Measurements from ENCODE around the gene CHRNB1.

Gene CHRNB1

GRCh38 chr17:7475764-7476422 is 31.0 kb downstream of the CHRNB1 start:
- peaks cover 5% of the 10 kb centered on the region for H3K4me1 ChIP-seq (ENCODE audit: control insufficient read depth, low read depth, low read length)
- H3K56ac ChIP-seq (ENCODE audit: low read length): no peak overlapping the region
- no peak overlapping the region for H2BK15ac ChIP-seq (replicated peaks; ENCODE audit: low read depth)
- H3K9ac ChIP-seq (ENCODE audit: low read length): no peak overlapping the region
- no peak overlapping the region for H4K8ac ChIP-seq (ENCODE audit: low read depth, low read length)
- no peak overlapping the region for H2BK120ac ChIP-seq (ENCODE audit: low read depth, low read length)
- peaks cover 13% of the 10 kb centered on the region for H3K79me2 ChIP-seq (ENCODE audit: control insufficient read depth, insufficient read depth, low read length)
- WGBS (ENCODE audit: extremely low coverage, insufficient coverage, low lambda C conversion rate): no CpG with 5 or more reads among the region's 15 CpGs
- H3K4me2 ChIP-seq (ENCODE audit: low read length): no peak overlapping the region
- H3K23ac ChIP-seq (ENCODE audit: low read length): no peak overlapping the region
- H3K36me3 ChIP-seq (ENCODE audit: control insufficient read depth, insufficient read depth, low read length): no peaks in the 10 kb centered on the region
- no peaks in the 10 kb centered on the region for H3K27me3 ChIP-seq (ENCODE audit: insufficient read depth, low read length, poor library complexity)
- H3K18ac ChIP-seq (ENCODE audit: low read length): no peak overlapping the region
- no peak overlapping the region for H2BK5ac ChIP-seq (ENCODE audit: low read length)
- no peak for DNase-seq
- H3K4ac ChIP-seq (ENCODE audit: low read depth, low read length): no peak overlapping the region
- no peak overlapping the region for H3K4me3 ChIP-seq (ENCODE audit: low read length)
- H3K79me1 ChIP-seq (ENCODE audit: low read length): peaks cover 21% of the 10 kb centered on the region
- H4K5ac ChIP-seq (ENCODE audit: low read length): no peak overlapping the region
- no peak overlapping the region for H2AK5ac ChIP-seq (ENCODE audit: low read length)
- no peak overlapping the region for H3K27ac ChIP-seq (ENCODE audit: low read depth, low read length)

GRCh38 chr17:7476494-7476893 is 31.6 kb downstream of the CHRNB1 start:
- Histone ChIP-seq H3K56ac (ENCODE audit: low read length) (no peak overlapping the region), H3K79me2 (ENCODE audit: control insufficient read depth, insufficient read depth, low read length) (peaks cover 13% of the 10 kb centered on the region), H2AK5ac (ENCODE audit: low read length) (no peak overlapping the region), H3K27ac (ENCODE audit: low read depth, low read length) (no peak overlapping the region), H3K23ac (ENCODE audit: low read length) (no peak overlapping the region), H4K8ac (ENCODE audit: low read depth, low read length) (no peak overlapping the region), H3K79me1 (ENCODE audit: low read length) (peaks cover 20% of the 10 kb centered on the region), H3K36me3 (ENCODE audit: control insufficient read depth, insufficient read depth, low read length) (no peaks in the 10 kb centered on the region), H2BK5ac (ENCODE audit: low read length) (no peak overlapping the region), H4K5ac (ENCODE audit: low read length) (no peak overlapping the region), H3K18ac (ENCODE audit: low read length) (no peak overlapping the region), H3K4ac (ENCODE audit: low read depth, low read length) (no peak overlapping the region), H2BK120ac (ENCODE audit: low read depth, low read length) (no peak overlapping the region), H2BK15ac (replicated peaks; ENCODE audit: low read depth) (no peak overlapping the region), H3K4me1 (ENCODE audit: control insufficient read depth, low read depth, low read length) (peaks cover 5% of the 10 kb centered on the region), H3K4me2 (ENCODE audit: low read length) (no peak overlapping the region), H3K9ac (ENCODE audit: low read length) (no peak overlapping the region), H3K4me3 (ENCODE audit: low read length) (no peak overlapping the region), H3K27me3 (ENCODE audit: insufficient read depth, low read length, poor library complexity) (no peaks in the 10 kb centered on the region)
- no CpG with 5 or more reads among the region's 3 CpGs for WGBS (ENCODE audit: extremely low coverage, insufficient coverage, low lambda C conversion rate)
- peak; percentile 56 for DNase-seq

GRCh38 chr17:7476951-7477350 is 32.1 kb downstream of the CHRNB1 start:
- no peak overlapping the region for H4K8ac ChIP-seq (ENCODE audit: low read depth, low read length)
- no peak overlapping the region for H3K23ac ChIP-seq (ENCODE audit: low read length)
- H3K27me3 ChIP-seq (ENCODE audit: insufficient read depth, low read length, poor library complexity): no peaks in the 10 kb centered on the region
- no peak overlapping the region for H3K18ac ChIP-seq (ENCODE audit: low read length)
- H3K4me1 ChIP-seq (ENCODE audit: control insufficient read depth, low read depth, low read length): peaks cover 5% of the 10 kb centered on the region
- H4K5ac ChIP-seq (ENCODE audit: low read length): no peak overlapping the region
- no peak overlapping the region for H3K4me2 ChIP-seq (ENCODE audit: low read length)
- no peak overlapping the region for H2BK120ac ChIP-seq (ENCODE audit: low read depth, low read length)
- H3K9ac ChIP-seq (ENCODE audit: low read length): no peak overlapping the region
- H2AK5ac ChIP-seq (ENCODE audit: low read length): no peak overlapping the region
- no CpG with 5 or more reads among the region's 5 CpGs for WGBS (ENCODE audit: extremely low coverage, insufficient coverage, low lambda C conversion rate)
- no peak overlapping the region for H3K56ac ChIP-seq (ENCODE audit: low read length)
- H3K27ac ChIP-seq (ENCODE audit: low read depth, low read length): no peak overlapping the region
- no peak overlapping the region for H3K4ac ChIP-seq (ENCODE audit: low read depth, low read length)
- no peak overlapping the region for H3K4me3 ChIP-seq (ENCODE audit: low read length)
- peaks cover 13% of the 10 kb centered on the region for H3K79me2 ChIP-seq (ENCODE audit: control insufficient read depth, insufficient read depth, low read length)
- no peaks in the 10 kb centered on the region for H3K36me3 ChIP-seq (ENCODE audit: control insufficient read depth, insufficient read depth, low read length)
- no peak for DNase-seq
- no peak overlapping the region for H2BK15ac ChIP-seq (replicated peaks; ENCODE audit: low read depth)
- peaks cover 18% of the 10 kb centered on the region for H3K79me1 ChIP-seq (ENCODE audit: low read length)
- H2BK5ac ChIP-seq (ENCODE audit: low read length): no peak overlapping the region

DNA sequence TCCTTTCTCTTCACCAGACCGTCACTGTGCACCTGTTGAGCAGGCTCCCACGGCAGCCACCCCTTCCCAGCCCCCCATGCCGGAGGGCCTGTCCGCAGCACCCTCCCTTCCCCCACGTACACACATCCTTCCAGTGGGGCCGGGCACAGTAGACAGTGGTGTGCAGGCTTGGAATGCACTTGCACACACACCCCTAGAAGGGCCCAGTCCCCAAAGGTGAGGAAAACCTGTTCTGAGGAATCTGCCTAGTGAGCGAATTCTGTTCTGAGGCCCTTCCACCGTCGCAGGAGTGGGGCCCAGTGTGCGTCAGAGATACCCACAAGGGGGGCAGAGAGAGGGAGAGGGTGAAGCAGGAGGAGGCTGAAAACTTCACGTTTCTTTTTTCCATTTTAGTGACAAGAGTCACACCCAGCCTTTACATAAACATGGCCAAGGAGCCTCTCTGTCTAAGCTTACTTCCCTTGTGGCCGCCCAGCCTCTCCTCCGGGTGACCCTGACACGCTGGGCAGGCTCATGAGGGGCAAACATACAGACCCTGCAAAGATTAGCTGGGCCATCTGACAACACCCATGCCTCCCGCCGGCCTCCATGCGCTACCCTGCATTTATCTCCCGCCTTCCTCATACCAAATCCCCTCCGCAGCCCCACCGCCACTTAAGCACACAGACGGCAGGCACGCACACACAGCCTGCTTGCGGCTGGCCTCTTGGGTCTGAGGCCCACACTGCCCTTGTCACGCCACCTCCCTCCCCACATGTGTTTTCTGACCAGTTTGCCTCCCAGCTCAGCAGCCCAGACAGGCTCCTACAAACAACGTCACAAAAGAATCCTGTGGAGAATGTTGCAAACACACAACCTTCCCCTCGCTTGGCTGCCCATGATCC is 32.8 kb downstream of the CHRNB1 start:
- no peak overlapping the region for H3K4me3 ChIP-seq (ENCODE audit: low read length)
- H3K79me1 ChIP-seq (ENCODE audit: low read length): peaks cover 18% of the 10 kb centered on the region
- H3K27me3 ChIP-seq (ENCODE audit: insufficient read depth, low read length, poor library complexity): no peaks in the 10 kb centered on the region
- DNase-seq: no peak
- no peak overlapping the region for H3K4me2 ChIP-seq (ENCODE audit: low read length)
- no peak overlapping the region for H3K23ac ChIP-seq (ENCODE audit: low read length)
- no peak overlapping the region for H4K8ac ChIP-seq (ENCODE audit: low read depth, low read length)
- H3K18ac ChIP-seq (ENCODE audit: low read length): no peak overlapping the region
- no peaks in the 10 kb centered on the region for H3K36me3 ChIP-seq (ENCODE audit: control insufficient read depth, insufficient read depth, low read length)
- peak overlapping the region; percentile 41 for H3K9ac ChIP-seq (ENCODE audit: low read length)
- H2AK5ac ChIP-seq (ENCODE audit: low read length): no peak overlapping the region
- no peak overlapping the region for H2BK15ac ChIP-seq (replicated peaks; ENCODE audit: low read depth)
- WGBS (ENCODE audit: extremely low coverage, insufficient coverage, low lambda C conversion rate): no CpG with 5 or more reads among the region's 26 CpGs
- H3K79me2 ChIP-seq (ENCODE audit: control insufficient read depth, insufficient read depth, low read length): peaks cover 13% of the 10 kb centered on the region
- peaks cover 5% of the 10 kb centered on the region for H3K4me1 ChIP-seq (ENCODE audit: control insufficient read depth, low read depth, low read length)
- peak overlapping the region; percentile 93 for H3K56ac ChIP-seq (ENCODE audit: low read length)
- H3K27ac ChIP-seq (ENCODE audit: low read depth, low read length): no peak overlapping the region
- no peak overlapping the region for H3K4ac ChIP-seq (ENCODE audit: low read depth, low read length)
- H4K5ac ChIP-seq (ENCODE audit: low read length): no peak overlapping the region
- H2BK120ac ChIP-seq (ENCODE audit: low read depth, low read length): no peak overlapping the region
- no peak overlapping the region for H2BK5ac ChIP-seq (ENCODE audit: low read length)

DNA sequence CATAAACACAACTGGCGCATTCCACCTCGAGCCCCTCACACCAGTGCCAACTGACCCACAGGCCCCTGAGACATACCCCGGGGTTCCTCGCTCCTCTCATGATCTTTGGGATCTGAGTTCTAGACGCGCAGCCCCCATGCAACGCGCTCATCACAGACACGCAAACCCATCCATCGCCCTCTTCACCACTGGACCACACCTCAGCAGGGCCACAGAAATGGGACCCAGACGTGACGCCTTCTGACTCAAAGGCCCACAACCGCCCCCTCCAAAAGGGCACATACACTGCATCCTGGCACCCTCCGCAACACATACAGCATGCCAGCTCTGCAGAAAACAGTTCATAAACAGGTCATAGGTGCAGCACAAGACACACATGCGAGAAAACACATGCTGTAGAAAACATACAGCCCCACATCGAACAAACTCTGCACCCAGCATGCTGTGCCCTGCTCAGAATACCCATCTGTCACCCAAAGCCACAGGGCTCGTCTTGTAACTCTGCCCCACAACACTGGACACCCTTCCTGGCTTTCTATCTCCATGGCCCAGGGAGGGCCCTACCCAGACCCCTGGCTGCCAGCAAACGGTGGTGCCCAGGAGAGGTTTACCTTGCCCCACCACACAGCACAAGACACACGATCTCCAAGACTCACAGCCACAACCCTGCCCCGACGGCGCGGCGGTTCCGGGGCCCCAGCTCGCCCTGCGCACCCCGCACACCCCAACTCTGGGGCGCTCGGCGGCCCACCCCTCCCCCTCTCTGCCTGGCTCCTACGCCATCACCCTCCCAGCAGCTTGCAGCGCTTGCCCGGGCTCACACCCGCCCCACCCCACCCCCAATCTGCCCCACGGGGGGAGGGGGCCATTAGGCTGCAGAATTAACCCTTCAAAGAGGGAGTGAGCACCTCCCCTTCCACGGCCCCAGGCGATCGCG is 33.7 kb downstream of the CHRNB1 start:
- H4K8ac ChIP-seq (ENCODE audit: low read depth, low read length): no peak overlapping the region
- H3K36me3 ChIP-seq (ENCODE audit: control insufficient read depth, insufficient read depth, low read length): no peaks in the 10 kb centered on the region
- H3K4me2 ChIP-seq (ENCODE audit: low read length): peak overlapping the region; percentile 59
- peak overlapping the region; percentile 98 for H3K18ac ChIP-seq (ENCODE audit: low read length)
- H2BK120ac ChIP-seq (ENCODE audit: low read depth, low read length): peak overlapping the region; percentile 63
- H2BK15ac ChIP-seq (replicated peaks; ENCODE audit: low read depth): no peak overlapping the region
- peak overlapping the region; percentile 77 for H3K4ac ChIP-seq (ENCODE audit: low read depth, low read length)
- H3K27ac ChIP-seq (ENCODE audit: low read depth, low read length): peak overlapping the region; percentile 62
- WGBS (ENCODE audit: extremely low coverage, insufficient coverage, low lambda C conversion rate): no CpG with 5 or more reads among the region's 40 CpGs
- peak overlapping the region; percentile 93 for H3K56ac ChIP-seq (ENCODE audit: low read length)
- peak overlapping the region; percentile 7 for H3K23ac ChIP-seq (ENCODE audit: low read length)
- no peak overlapping the region for H2BK5ac ChIP-seq (ENCODE audit: low read length)
- peaks cover 5% of the 10 kb centered on the region for H3K4me1 ChIP-seq (ENCODE audit: control insufficient read depth, low read depth, low read length)
- peak overlapping the region; percentile 54 for H3K4me3 ChIP-seq (ENCODE audit: low read length)
- DNase-seq: peak; percentile 44
- peak overlapping the region; percentile 24 for H2AK5ac ChIP-seq (ENCODE audit: low read length)
- H3K79me1 ChIP-seq (ENCODE audit: low read length): peaks cover 18% of the 10 kb centered on the region
- H4K5ac ChIP-seq (ENCODE audit: low read length): no peak overlapping the region
- H3K27me3 ChIP-seq (ENCODE audit: insufficient read depth, low read length, poor library complexity): no peaks in the 10 kb centered on the region
- H3K9ac ChIP-seq (ENCODE audit: low read length): peak overlapping the region; percentile 74
- peaks cover 13% of the 10 kb centered on the region for H3K79me2 ChIP-seq (ENCODE audit: control insufficient read depth, insufficient read depth, low read length)
